ENCODE data around the gene ZBTB7C. TPM values are rescaled to one million over a fixed set of nuclear protein-coding genes. Genes with fewer than 3 reads are reported as not detected.

Gene ZBTB7C
- total and polyA plus RNA-seq, 9 of the 15 experiments (the other 6 are each of a cell fraction or from before 2014, with no cell fraction given) = not detected

- no peak overlapping the region for H3K27ac ChIP-seq (ENCODE audit: extremely low read depth, low read depth, low read length)
- H3K4me2 ChIP-seq (ENCODE audit: insufficient read depth, low read length) = no peak overlapping the region
- H3K79me2 ChIP-seq (ENCODE audit: control insufficient read depth, insufficient read depth, low read length) = no peaks in the 10 kb centered on the region
- intact Hi-C loops (cut with micrococcal nuclease) = no loop called here
- H3K27me3 ChIP-seq (ENCODE audit: control insufficient read depth in 2 of 2, insufficient read depth in 2 of 2, low read length in 2 of 2) = peaks cover 2 to 20% of the 10 kb centered on the region in 2 experiments; a peak in 2 of 5 replicates
- H3K9me3 ChIP-seq (replicated peaks; ENCODE audit: control insufficient read depth, insufficient read depth, low read depth, low read length) = no peaks in the 10 kb centered on the region
- POLR2A ChIA-PET = no interaction called here
- H3K9me1 ChIP-seq (ENCODE audit: control insufficient read depth, insufficient read depth, low read length) = no peaks in the 10 kb centered on the region
- H3K36me3 ChIP-seq (ENCODE audit: control insufficient read depth, insufficient read depth, low read length) = no peaks in the 10 kb centered on the region
- CTCF ChIA-PET (ENCODE audit: low intra/inter-chr PET ratio) = no interaction called here
- no peaks in the 10 kb centered on the region for H4K20me1 ChIP-seq (replicated peaks; ENCODE audit: control insufficient read depth, insufficient read depth, low read length)
- ATAC-seq = no peak
- no peak overlapping the region for H3K9ac ChIP-seq (ENCODE audit: insufficient read depth in 1 of 2, low read depth in 2 of 2, low read length in 2 of 2)
- 0% methylated on average over 5 of the region's 5 CpGs for WGBS (ENCODE audit: insufficient coverage, low coverage, missing lambda C conversion rate)
- no TSS peak for BruUV-seq (replicated peaks)
- H3K4me1 ChIP-seq (replicated peaks in 1 of 2; ENCODE audit: control insufficient read depth in 2 of 2, insufficient read depth in 2 of 2, low read length in 2 of 2) = peaks cover 0 to 11% of the 10 kb centered on the region in 2 experiments; a peak in 2 of 5 replicates
- no peak for FAIRE-seq
- no peak overlapping the region for H3K4me3 ChIP-seq
- no peak overlapping the region for H2AFZ ChIP-seq (ENCODE audit: low read depth, low read length)
- in situ Hi-C loops (cut with MboI) = no loop called here
- DNase-seq (ENCODE audit: extremely low read depth in 1 of 4, low spot score in 3 of 4) = no peak
- TF ChIP-seq MCM3 (IDR thresholded peaks at IDR 0.05) = no peak
- no peak for TF ChIP-seq ZC3H8 (IDR thresholded peaks at IDR 0.05)
- no peak for TF ChIP-seq MCM5 (IDR thresholded peaks at IDR 0.05; ENCODE audit: low read depth)
- TF ChIP-seq ZBTB34 (CRISPR knock-in tag; IDR thresholded peaks at IDR 0.05) = no peak
- no peak for TF ChIP-seq RB1 (IDR thresholded peaks at IDR 0.05; ENCODE audit: low read depth)
- TF ChIP-seq SREBF2 (CRISPR knock-in tag; IDR thresholded peaks at IDR 0.05) = no peak
- no peak for TF ChIP-seq ZNF140 (CRISPR knock-in tag; IDR thresholded peaks at IDR 0.05)
- TF ChIP-seq ZNF609 (CRISPR knock-in tag; IDR thresholded peaks at IDR 0.05; ENCODE audit: borderline replicate concordance) = no peak
- no peak for TF ChIP-seq ETV6 (IDR thresholded peaks at IDR 0.05; ENCODE audit: borderline replicate concordance in 1 of 2, low read depth in 2 of 2, low read length in 1 of 2)
- TF ChIP-seq ETV6 (CRISPR knock-in tag; IDR thresholded peaks at IDR 0.05; ENCODE audit: borderline replicate concordance) = no peak
- TF ChIP-seq IFI16 (CRISPR knock-in tag; IDR thresholded peaks at IDR 0.05) = no peak
- no peak for TF ChIP-seq HBP1 (CRISPR knock-in tag; IDR thresholded peaks at IDR 0.05)
- TF ChIP-seq ZFPM2 (CRISPR knock-in tag; IDR thresholded peaks at IDR 0.05) = no peak
- TF ChIP-seq ZFP91 (CRISPR knock-in tag; IDR thresholded peaks at IDR 0.05) = no peak
Measured at GRCh38 chr18:48158721-48159120, 250.5 kb downstream of the ZBTB7C start.

Data from K562 (cell line).